Activated CD4-positive, alpha-beta T cell treated with anti-CD3 and anti-CD28 coated beads, Interleukin-2, amount 50 U/mL, for 1 hour (primary cell): Measurements from ENCODE around the gene OVCH1.

ENCODE experiments used
- DNase-seq: peaks from one replicate; pipeline ENCODE4 v3.0.0-alpha.2; 2020

The OVCH1 gene, protein sequence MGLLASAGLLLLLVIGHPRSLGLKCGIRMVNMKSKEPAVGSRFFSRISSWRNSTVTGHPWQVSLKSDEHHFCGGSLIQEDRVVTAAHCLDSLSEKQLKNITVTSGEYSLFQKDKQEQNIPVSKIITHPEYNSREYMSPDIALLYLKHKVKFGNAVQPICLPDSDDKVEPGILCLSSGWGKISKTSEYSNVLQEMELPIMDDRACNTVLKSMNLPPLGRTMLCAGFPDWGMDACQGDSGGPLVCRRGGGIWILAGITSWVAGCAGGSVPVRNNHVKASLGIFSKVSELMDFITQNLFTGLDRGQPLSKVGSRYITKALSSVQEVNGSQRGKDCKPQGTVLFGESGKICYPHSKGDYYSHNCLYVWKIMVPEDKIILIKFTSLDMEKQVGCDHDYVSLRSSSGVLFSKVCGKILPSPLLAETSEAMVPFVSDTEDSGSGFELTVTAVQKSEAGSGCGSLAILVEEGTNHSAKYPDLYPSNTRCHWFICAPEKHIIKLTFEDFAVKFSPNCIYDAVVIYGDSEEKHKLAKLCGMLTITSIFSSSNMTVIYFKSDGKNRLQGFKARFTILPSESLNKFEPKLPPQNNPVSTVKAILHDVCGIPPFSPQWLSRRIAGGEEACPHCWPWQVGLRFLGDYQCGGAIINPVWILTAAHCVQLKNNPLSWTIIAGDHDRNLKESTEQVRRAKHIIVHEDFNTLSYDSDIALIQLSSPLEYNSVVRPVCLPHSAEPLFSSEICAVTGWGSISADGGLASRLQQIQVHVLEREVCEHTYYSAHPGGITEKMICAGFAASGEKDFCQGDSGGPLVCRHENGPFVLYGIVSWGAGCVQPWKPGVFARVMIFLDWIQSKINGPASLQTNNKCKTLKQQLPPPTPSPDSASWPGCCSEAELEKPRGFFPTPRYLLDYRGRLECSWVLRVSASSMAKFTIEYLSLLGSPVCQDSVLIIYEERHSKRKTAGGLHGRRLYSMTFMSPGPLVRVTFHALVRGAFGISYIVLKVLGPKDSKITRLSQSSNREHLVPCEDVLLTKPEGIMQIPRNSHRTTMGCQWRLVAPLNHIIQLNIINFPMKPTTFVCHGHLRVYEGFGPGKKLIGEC

DNA sequence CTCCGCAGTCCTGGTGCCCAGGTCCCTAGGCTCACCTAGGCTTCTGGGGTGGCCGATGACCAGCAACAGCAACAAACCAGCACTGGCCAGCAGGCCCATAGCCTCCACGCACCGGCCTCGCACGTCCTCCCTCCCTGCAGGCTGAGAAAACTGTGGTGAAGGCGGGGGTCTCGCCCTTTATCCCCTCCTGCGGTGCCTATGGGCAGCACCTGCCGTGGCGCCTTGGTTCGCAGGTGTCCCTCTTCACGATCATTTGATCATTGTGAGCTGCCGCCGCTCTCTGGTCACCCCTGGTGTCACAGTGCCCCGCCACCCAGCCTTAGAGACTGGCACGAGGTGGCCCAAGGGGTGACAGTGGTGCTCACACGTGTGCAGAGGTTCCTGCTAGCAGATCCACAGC, at the start of gene OVCH1:
Gene OVCH1 (minus strand): TSS at position 99 of the 400 bp plus-strand sequence. CDS start 0 bp downstream, at position 99.
- DNase-seq: no peak

DNA sequence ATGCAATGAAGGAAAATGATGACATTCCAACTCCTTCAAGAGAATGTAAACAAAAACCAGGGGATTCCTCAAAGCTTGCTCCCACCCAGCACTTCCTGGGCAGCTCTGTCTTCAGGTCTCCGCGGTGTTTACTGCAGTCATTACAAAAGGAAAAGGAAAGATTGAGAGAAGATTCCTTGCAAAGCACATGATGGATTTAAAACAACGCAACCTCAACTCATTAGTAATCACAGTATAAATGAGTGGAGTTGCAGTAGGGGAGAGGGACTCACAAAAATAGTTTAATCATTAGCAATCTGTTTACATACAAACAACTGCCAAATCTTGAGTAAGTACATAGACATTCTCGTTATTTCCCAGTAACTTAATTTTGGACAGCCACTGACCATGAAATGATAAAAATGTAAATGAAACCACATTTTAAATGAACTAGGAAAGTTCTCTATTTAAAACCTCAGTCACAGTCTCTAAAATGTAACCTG, 49.7 kb upstream of the OVCH1 start:
- no peak for DNase-seq

DNA sequence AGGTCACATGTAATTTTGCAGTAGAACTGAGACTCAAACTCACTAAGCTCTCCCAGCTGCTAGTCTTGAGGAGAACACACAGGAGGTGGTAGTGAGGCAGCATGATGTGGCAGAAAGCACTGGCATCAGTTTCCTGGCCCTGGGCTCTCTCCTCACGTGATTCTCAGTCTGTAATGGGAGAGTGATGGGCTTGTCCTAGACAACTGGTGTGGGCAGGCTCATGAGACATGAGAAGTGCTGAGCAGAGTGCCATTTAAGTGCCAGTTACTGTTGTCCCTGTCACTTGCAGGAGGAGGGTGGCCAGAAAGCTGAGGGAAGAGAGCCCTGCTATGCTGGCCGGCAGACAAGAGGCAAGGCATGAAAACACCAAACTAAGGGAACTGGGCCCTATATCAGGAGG, 48.5 kb upstream of the OVCH1 start:
- no peak for DNase-seq

DNA sequence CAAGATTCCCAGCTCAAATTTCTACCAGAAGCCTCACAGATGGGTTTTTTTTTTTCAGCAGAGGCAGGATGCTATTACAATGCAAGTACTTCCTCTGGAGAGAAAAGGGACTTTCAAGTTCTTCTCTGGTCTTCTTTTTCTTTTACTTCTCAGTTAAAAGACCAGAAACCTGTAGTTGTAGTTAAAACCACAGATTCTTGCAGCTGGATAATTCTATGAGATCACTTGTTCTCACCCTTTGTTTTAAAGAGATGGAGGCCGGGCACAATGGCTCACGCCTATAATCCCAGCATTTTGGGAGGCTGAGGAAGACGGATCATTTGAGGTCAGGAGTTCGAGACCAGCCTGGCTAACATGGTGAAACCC, 47.6 kb upstream of the OVCH1 start:
- no peak for DNase-seq

DNA sequence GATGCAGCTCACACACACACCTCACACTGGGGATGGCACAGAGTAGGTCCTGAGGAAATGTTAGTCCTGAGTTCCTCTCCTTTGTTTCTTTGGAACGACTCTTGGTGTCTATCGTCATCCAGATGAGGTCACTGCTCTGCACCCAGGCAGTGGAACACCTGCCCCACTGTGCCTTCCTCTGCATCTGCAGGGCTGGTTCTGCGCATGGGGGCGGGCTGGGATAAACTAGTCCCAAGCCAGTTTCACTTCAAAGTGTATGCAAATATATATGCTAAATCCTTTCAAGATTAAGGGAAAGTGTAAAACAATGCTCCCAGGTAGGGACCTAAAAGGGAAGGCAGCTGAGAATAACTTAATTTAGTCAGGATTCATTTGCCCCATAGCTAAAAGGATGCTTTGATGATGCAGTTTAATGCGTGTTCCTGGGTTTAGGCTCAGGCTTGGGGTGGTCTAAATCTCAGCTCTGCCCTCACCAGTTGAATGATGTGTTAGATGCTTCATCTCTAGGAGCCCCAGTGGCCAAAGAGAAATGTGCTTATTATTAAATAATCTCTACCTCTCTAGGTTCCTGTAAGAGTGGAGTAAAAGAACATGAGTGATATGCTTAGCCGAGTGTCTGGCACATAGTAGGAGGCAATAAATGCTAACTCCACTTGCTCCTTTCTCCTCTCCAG, 47.1 kb upstream of the OVCH1 start:
- no peak for DNase-seq

DNA sequence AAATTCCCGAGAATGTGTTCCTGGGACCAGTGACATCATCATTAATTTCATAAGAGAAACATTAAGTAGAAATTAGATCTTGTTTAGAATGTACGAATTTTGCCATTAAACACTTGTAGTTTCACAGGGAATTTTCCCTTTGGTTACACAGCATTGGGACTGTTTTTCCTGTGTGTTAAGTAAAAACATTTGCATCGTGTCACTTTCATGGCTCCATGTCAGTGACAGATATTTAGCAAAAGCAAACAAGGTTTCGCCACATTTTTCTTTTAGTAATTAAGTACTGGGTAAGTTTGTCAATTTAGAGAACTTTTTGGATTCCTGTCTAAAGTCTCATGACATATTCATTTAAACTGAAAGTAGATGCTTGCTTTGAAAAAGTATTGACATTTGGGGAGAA, 45.5 kb upstream of the OVCH1 start:
- no peak for DNase-seq

DNA sequence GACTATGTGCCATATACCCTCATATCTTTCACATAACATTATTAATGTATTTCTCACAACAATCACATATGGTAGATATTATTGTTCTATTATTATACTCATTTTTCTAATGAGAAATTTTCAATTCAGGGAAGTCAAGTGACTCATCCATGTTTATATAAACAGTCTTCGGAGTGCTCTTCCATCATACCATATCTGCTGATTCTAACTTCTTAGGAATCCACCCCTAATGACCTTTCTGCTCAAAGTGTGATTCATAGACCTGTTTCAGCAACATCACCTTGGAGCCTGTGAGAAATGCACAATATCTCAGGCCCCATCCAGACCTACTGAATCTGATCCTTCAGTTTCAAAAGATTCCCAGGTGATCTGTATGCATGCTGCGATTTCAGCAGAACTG, 39.8 kb upstream of the OVCH1 start:
- no peak for DNase-seq

DNA sequence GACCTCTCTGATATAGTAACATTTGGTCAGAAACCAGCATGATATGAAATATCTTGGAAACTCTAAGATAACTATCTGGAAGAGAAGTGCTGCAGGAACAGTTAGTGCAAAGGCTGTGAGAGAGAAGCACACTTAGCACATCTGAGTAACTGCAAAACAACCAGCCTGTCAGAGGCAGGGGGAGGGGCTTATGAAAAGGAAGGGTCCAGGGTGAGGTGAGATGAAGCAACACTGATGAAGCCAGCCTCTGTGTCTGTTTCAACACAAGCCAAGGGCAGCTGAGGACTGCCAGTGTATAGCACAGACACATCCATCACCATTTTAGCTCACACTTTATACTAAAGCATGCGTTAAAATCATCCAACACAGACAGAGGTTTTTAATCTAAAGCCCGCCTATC, 37.4 kb upstream of the OVCH1 start:
- DNase-seq: no peak

DNA sequence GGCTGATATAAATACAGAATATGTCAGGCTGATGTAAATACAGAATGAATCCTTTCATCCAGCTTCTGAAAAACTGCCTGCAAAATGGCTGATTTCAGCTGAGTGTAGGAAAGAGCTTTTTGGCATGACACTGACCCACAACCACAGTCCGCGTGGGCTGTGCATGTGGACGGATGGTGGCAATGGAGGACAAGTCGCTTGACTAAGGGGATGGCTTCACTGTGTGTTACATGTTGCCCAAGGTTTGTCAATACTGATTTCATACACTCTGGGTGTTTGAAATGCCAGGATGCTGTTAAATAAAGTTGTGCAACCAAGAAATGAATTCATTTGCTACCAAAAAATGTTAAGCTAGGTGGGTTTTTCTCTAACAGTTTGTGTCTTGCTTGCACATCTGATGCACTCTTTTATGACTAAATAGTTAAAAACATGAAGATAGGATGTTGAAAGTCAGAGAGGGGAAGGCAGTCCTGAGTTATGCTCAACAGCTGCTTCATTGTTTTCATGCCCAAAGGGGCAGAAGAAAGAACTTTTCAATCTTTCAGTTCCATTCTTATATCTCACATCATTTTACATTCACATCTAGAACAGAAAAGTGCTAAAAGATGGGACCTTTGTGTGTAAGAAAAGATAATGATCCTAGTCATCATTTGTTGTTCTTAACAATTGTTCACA, 36.5 kb upstream of the OVCH1 start:
- DNase-seq: no peak

DNA sequence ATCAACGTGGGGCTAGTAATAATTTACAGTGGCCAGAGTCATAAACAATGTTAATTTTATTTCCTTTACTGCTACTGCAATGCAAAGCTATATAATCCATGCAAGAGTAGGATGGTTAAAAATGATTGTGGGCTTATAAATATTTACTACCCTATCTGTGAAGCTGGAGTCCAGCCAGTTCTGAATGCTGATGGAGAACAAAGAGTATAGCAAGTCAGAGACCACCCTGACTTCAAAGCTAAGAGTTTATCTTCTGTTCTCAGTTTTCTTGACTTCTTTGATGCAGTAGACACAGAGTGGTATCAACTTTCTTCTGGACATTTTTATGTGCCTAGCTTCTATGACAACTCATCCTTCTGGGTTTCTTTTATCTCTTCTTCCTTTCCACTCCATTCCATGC, 34.0 kb upstream of the OVCH1 start:
- DNase-seq: no peak

DNA sequence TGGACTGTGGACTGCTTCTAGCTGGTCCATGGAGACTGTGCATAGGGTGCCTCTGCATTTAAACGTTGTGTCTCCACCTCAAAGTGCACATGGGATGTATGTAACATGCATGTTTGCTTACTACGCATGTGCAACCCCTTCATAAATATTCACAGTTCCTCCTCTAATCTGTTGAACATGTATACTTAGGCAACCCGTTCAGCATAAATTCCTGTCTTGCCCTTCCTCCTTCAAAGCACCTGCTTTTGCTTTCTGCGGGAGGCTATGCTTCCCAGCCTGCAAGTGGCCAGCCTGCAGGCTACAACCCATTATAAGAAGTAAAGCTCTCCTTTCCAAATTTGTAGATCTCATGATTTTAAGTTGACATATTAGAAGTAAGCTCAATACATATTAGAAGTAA, 33.0 kb upstream of the OVCH1 start:
- no peak for DNase-seq

DNA sequence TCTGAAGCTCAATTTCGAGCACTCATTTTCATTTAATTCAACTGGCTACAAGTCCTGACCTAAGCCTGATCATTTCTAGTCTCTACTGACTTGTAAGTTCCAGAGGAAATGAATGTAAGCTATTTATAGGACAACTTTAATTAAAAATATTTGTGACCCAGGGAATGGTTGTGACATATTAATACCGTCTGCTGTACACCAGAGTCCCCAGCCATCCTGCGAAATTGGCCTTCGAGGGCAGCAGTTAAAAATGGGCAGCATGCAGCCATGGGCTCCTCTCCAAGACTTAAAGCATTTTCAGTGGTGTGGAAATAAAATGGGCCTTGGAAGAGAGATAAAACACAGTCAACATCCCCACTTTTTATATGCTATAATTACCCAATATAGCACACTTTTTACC, 30.7 kb upstream of the OVCH1 start:
- DNase-seq: no peak

DNA sequence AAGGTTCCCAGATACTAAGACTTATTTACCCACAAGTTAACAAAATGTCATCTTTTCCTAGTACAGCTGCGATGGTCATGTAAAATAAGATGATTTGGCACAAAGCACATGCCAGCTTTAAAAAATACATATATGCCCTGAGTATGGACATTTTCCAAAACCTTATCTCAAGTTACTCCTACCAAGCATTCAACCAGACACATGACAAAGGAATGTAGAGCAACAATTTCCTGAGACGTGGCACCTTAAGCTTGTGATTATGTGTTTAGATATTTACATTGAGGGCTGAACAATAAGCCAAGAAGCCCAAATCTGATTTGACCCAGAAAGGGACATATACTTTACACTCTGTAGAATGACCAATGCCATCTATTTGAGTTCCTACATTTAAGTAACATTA, 24.5 kb upstream of the OVCH1 start:
- no peak for DNase-seq

DNA sequence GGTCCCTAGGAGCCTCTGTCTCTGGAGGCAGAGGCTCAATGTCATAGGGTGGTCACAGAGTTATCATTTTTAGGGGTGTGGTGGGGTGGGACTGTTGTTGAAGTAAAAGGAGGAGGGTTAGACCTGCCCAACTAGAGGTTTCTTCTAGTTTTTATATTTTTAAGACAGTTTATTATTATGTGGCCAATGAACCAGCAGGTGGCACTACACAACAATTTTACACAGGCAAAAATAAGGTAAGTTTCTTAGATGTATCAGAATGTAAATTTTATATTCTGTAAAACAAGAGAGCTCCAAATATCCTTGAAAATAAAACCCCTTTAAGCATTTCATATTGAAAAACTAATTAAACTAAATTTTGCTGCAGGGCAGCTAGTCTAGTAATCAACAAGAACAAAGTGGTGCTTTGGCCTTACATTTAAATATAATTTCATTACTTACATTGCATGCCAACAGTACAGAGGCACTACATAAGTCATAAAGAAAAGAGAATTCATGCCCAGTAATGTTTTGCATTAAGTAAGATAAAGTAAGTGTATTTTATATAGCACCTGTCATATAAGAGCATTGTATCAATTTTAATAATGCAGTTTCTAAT, 22.2 kb upstream of the OVCH1 start:
- DNase-seq: no peak

DNA sequence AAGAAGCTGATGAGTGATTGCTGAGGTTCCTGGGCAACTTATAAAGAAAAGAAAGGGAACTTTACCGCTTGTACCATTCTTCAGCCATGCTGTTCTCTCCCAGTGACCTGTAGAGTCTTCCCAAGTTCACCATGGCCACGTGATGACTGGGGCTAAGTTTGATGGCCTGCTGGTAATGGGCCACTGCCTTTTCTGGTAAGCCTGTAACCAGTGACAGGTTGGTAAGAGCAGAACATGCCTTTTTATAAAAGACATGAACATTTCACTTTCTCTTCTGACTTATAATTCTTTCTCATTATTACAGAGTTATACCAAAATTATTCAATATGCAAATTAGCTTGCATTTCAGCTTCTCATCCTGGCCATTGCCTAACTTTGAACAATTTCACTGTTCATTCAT, 20.9 kb upstream of the OVCH1 start:
- no peak for DNase-seq

DNA sequence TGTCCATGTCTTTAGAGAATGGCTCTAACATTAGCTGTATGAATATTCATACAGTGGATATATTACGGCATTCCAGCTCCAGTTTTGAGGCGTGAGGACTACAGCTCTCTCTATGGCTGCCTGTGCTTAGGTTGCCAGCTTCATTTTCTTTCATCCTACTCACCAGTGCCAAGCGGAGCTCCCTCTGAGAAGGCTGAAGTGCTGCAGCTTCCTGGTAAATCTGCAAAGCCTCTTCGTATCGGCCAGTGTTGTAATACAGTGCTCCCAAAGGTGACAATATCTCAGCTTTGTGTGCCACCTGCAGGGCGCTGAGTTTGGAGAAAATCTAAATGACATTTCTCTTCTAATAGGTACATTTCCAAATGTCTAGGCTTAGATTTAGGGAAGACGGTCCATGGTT, 19.8 kb upstream of the OVCH1 start:
- no peak for DNase-seq

DNA sequence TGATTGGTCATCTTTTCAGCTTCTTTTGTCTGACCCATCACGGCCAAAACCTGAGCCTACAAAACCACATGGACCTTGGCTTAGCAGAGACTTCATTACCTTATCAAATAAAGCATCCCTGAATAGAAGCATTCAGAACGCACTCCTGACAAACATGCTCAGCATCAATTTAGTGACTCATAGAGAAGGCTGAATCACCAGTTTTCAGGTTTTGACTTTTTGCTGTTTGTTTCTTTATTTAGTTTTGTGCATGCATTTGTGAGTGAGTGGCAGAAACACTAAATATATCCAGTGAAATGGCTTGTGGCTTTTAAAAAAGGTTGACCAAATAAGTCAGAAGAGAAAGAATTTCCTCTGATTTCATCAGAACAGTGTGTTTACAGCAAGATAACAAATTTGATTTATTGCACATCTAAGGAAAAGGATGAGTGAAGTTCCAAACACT, 19.0 kb upstream of the OVCH1 start:
- DNase-seq: no peak

DNA sequence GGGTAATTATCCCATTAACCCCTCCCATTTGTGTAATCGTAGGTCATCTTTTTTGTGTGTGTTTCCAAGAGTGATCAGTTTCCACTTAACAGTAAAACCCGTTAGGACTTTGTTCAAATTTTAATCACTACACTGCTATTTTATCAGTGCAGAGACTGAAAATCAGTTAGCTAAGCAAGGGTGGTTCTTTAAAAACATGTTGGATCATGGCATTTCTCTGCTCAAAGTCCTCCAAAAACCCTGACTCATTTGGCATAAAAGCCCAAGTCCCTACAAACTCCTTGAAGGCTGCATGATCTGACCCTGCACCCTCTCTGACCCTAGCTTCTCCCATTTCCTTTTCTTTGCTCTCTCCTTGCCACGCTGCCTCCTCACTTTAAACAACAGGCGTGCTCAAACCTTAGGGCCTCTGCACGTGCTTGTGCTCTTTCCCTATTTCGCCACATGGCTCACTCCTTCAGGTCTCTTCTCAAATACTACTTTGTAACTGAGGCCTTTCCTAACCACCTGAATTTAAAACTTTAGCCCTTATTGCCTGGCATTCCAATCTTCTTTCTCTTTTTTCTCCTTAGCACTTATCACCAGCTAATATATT, 13.2 kb upstream of the OVCH1 start:
- DNase-seq: no peak

DNA sequence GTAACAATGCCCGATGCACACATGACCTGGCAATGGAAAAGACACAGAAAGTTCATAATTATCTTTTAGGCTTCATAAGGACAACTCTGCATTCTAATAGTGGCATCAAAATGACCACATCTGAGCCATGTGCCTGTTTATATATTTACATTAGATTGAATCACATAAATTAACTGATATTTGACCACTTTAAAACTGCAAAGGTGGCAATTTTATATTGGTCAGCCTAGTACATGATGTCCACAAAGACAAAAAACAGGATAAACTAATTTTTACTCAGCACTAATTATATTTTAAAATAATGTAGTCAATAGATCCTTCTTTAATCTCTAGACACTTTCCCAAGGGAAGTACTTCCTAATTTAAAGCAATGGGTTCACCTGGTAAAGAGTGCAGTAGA, 12.0 kb upstream of the OVCH1 start:
- DNase-seq: no peak

DNA sequence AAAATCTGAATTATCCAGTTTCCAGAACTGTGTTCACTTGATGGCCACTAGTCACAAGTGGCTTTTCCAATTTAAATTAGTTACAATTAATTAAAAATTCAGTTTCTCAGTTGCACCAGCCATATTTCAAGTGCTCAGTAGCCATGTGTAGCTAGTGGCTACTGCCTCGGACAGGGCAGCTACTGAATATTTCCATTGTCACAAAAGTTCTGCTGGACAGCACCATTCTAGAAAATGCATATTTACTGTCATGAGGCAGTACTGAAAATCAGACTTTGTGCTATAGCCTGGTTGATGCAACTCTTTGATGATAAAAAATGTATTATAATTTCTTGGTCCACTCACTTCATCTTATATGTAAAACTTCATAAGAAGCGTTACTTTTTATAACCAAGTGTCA, 11.5 kb upstream of the OVCH1 start:
- DNase-seq: no peak

DNA sequence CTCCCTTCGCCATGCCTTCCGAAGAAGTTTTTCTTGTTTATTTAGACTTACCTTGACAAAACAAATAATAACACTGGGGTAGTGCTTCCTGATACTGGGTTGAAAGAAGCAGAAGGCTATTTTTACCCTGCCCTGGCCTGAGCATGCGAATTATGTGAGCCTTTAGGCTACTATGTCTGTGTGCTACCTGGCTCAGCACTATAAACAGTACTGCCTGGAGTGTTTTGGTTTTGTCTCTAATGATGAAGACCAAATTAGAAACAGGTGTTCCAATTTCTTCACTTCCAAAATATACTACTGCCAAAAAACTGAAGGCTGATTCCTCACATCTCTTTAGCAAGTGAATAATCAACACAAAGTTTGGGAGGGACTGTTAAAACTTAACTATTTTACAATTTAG, 7.6 kb upstream of the OVCH1 start:
- DNase-seq: no peak

DNA sequence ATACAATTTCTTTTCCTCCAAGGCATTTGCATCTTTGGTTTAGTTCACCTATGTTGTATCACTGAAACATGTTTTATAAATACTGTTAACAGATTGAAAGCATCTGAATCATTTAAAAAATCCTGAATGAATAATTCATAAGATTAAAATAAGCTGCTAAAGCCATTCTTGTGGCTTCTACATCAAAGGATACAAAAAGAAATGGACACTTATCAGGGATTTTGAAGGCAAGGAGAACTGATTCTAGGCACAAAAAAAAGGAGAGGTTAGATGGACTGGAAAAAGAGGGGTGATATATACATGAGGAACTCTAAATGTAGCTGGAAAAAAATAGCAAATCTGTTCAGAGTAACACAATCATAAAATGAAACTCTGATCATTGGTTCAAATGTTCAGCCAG, 5.8 kb upstream of the OVCH1 start:
- DNase-seq: no peak
